A549 (cell line): ENCODE results near the gene C5orf34. TPM values are rescaled to one million over a fixed set of nuclear protein-coding genes. Genes with fewer than 3 reads are reported as not detected.

Experiments used
- ATAC-seq, 2 experiments: fragments of 200-7000 bp in 1 of 2; fragments of >200 bp in 1 of 2; cut with Nextera tagmentation in 1 of 2; cut with Tn5 transposase in 1 of 2; 3 replicates each; pipeline versions ENCODE4 v1.8.0 to v1.9.1; 2018 to 2020; ENCODE audit warnings: mild to moderate bottlenecking in 1 of 2, moderate library complexity in 1 of 2
- CTCF ChIA-PET: fragments of 300-600 bp; sonication (Branson Sonifier 250); formaldehyde crosslinking; extraction: SDS; loops from one replicate; lab custom pipeline; 2021; ENCODE audit warnings: antibody characterized with exemption, inconsistent platforms; lab: Yijun Ruan, JAX
- POLR2A ChIA-PET: fragments of 350-600 bp; formaldehyde crosslinking; extraction: SDS; loops from one replicate; lab custom pipeline; 2021; ENCODE audit warnings: antibody characterized with exemption, inconsistent platforms; lab: Yijun Ruan, JAX
- DNase-seq, 2 experiments: peaks; one replicate each; pipeline versions ENCODE4 v3.0.0 to v3.0.0-alpha.2; 2011 to 2016; ENCODE audit warnings: low read depth in 1 of 2, low spot score in 1 of 2
- FAIRE-seq: peaks from 2 replicates; lab custom pipeline; 2011; peaks lifted over from hg19 to GRCh38; lab: Jason Lieb, UNC
- H3K27ac ChIP-seq, 2 experiments: fragments of >200 bp; sonication (Bioruptor Twin); formaldehyde crosslinking; 3 replicates each; pipeline ENCODE4 v1.5.1; 2016 to 2017
- H3K4me1 ChIP-seq: fragments of >200 bp; sonication (Bioruptor Twin); formaldehyde crosslinking; 3 replicates; pipeline ENCODE4 v1.6.1; 2016
- H3K4me2 ChIP-seq: fragments of >200 bp; sonication (Bioruptor Twin); formaldehyde crosslinking; 3 replicates; pipeline ENCODE4 v1.6.1; 2016
- H3K4me3 ChIP-seq: fragments of >200 bp; sonication (Bioruptor Twin); formaldehyde crosslinking; 3 replicates; pipeline ENCODE4 v1.5.1; 2016
- H3K9me3 ChIP-seq: fragments of >200 bp; sonication (Bioruptor Twin); formaldehyde crosslinking; 3 replicates; pipeline ENCODE4 v1.6.1; 2016
- ATOH8 ChIP-seq: fragments of 250-450 bp; sonication (Bioruptor Pico); IDR thresholded peaks from 2 replicates; pipeline ENCODE4 v1.5.0; 2020; ENCODE audit warnings: low read depth, mild to moderate bottlenecking, moderate library complexity
- BHLHE40 ChIP-seq: IDR thresholded peaks from 2 replicates; pipeline ENCODE4 v1.6.1; 2012; ENCODE audit warnings: low read depth, low read length, inconsistent platforms
- CBX2 ChIP-seq: fragments of 200-600 bp; sonication (generic); IDR thresholded peaks from 2 replicates; pipeline ENCODE4 v1.6.1; 2016; ENCODE audit warnings: low read depth, mild to moderate bottlenecking, borderline replicate concordance
- CBX8 ChIP-seq: fragments of 200-600 bp; sonication (generic); IDR thresholded peaks from 2 replicates; pipeline ENCODE4 v1.6.1; 2016
- CHD2 ChIP-seq: fragments of 150-350 bp; IDR thresholded peaks from 2 replicates; pipeline ENCODE4 v1.6.1; 2014; ENCODE audit warnings: low read length; ENCODE audit not compliant: partially characterized antibody
- CTCF ChIP-seq: fragments of >200 bp; sonication (Bioruptor Twin); formaldehyde crosslinking; IDR thresholded peaks from 3 replicates; pipeline ENCODE4 v1.5.1; 2016
- EHF ChIP-seq: fragments of 250-450 bp; sonication (Bioruptor Pico); IDR thresholded peaks from 2 replicates; pipeline ENCODE4 v1.5.0; 2020; ENCODE audit warnings: mild to moderate bottlenecking
- EHMT2 ChIP-seq: fragments of 200-600 bp; sonication (generic); IDR thresholded peaks from 2 replicates; pipeline ENCODE4 v1.6.1; 2016; ENCODE audit warnings: antibody characterized with exemption, low read depth, mild to moderate bottlenecking, moderate library complexity
- ELK1 ChIP-seq: fragments of 150-350 bp; IDR thresholded peaks from 2 replicates; pipeline ENCODE4 v1.6.1; 2014; ENCODE audit warnings: low read depth, mild to moderate bottlenecking, low read length
- EP300 ChIP-seq, 2 experiments: fragments of >200 bp; sonication (Bioruptor Twin); formaldehyde crosslinking; IDR thresholded peaks; 2 replicates in 1 of 2; 3 replicates in 1 of 2; pipeline ENCODE4 v1.6.1; 2016 to 2017
- GATA3 ChIP-seq: IDR thresholded peaks from 2 replicates; pipeline ENCODE4 v1.6.1; 2012; ENCODE audit warnings: borderline replicate concordance
- HDAC2 ChIP-seq: fragments of 200-600 bp; sonication (generic); IDR thresholded peaks from 2 replicates; pipeline ENCODE4 v1.6.1; 2016
- HES2 ChIP-seq: fragments of >200 bp; sonication (Bioruptor Twin); formaldehyde crosslinking; IDR thresholded peaks from 2 replicates; pipeline ENCODE4 v1.6.1; 2016
- HMGXB4 ChIP-seq: fragments of 250-450 bp; sonication (Bioruptor Pico); IDR thresholded peaks from 2 replicates; pipeline ENCODE4 v1.5.0; 2021; ENCODE audit warnings: mild to moderate bottlenecking, moderate library complexity, borderline replicate concordance
- HOXA7 ChIP-seq: fragments of 250-450 bp; sonication (Bioruptor Pico); IDR thresholded peaks from 2 replicates; pipeline ENCODE4 v1.5.0; 2020; ENCODE audit warnings: mild to moderate bottlenecking, moderate library complexity
- JUNB ChIP-seq: fragments of >200 bp; sonication (Bioruptor Twin); formaldehyde crosslinking; IDR thresholded peaks from 2 replicates; pipeline ENCODE4 v1.6.1; 2016
- KDM1A ChIP-seq: fragments of 200-600 bp; sonication (generic); IDR thresholded peaks from 2 replicates; pipeline ENCODE4 v1.6.1; 2016; ENCODE audit warnings: low read depth, mild to moderate bottlenecking
- KDM5A ChIP-seq: fragments of 200-600 bp; sonication (generic); IDR thresholded peaks from 2 replicates; pipeline ENCODE4 v1.6.1; 2016; ENCODE audit warnings: antibody characterized with exemption, mild to moderate bottlenecking
- MAZ ChIP-seq: fragments of 150-350 bp; IDR thresholded peaks from 2 replicates; pipeline ENCODE4 v1.6.1; 2014; ENCODE audit warnings: antibody characterized with exemption, low read depth, low read length, borderline replicate concordance
- MYC ChIP-seq: IDR thresholded peaks from 2 replicates; pipeline ENCODE4 v1.6.1; 2012; ENCODE audit warnings: mild to moderate bottlenecking, inconsistent platforms, low read length, improper control_type of control experiment, borderline replicate concordance
- PBX3 ChIP-seq: IDR thresholded peaks from 2 replicates; pipeline ENCODE4 v1.6.1; 2012
- RARB ChIP-seq: fragments of 250-450 bp; sonication (Bioruptor Pico); IDR thresholded peaks from 2 replicates; pipeline ENCODE4 v1.8.0; 2021; ENCODE audit warnings: mild to moderate bottlenecking, moderate library complexity
- TP53 ChIP-seq: fragments of 250-450 bp; sonication (Bioruptor Pico); IDR thresholded peaks from 2 replicates; pipeline ENCODE4 v1.5.0; 2021; ENCODE audit warnings: mild to moderate bottlenecking, moderate library complexity
- USF2 ChIP-seq: fragments of 450-650 bp; IDR thresholded peaks from 2 replicates; pipeline ENCODE4 v1.6.1; 2014; ENCODE audit warnings: antibody characterized with exemption
- ZC3H11A ChIP-seq: fragments of 450-650 bp; IDR thresholded peaks from 2 replicates; pipeline ENCODE4 v1.6.1; 2014; ENCODE audit warnings: antibody characterized with exemption, mild to moderate bottlenecking
- ZNF302 ChIP-seq: fragments of 250-450 bp; sonication (Bioruptor Pico); IDR thresholded peaks from 2 replicates; pipeline ENCODE4 v1.9.0; 2021; ENCODE audit warnings: inconsistent platforms, mild to moderate bottlenecking, moderate library complexity
- ZSCAN20 ChIP-seq: fragments of 250-450 bp; sonication (Bioruptor Pico); IDR thresholded peaks from 2 replicates; pipeline ENCODE4 v1.8.0; 2022; ENCODE audit warnings: mild to moderate bottlenecking, moderate library complexity
- WGBS: methylation state at CpG from one replicate; pipeline ENCODE4 v1.1.6; 2017; ENCODE audit errors: missing lambda C conversion rate; 5-methylcytosine and 5-hydroxymethylcytosine counted together
- polyA plus RNA-seq, 4 experiments: library from polyadenylated mRNA; depleted of rRNA in 3 of 4; stranded (reverse); fragments of >200 nt; fragmentation: RNase III in 1 of 4; extraction: RNeasy Plus Mini Kit Qiagen cat#74134 plus additional on column Dnase treatment in 1 of 4; gene quantifications; 2 replicates in 3 of 4; 3 replicates in 1 of 4; pipeline ENCODE4 v1.2.3, GENCODE V29; 2011 to 2017

C5orf34 gene
- polyA plus RNA-seq, 2 of the 4 experiments (the other 2 are of a cell fraction) = 7.6 to 16.1 TPM

GRCh38 chr5:43515678-43516048 is 715 bp upstream of the C5orf34 start:
- no peaks in the 10 kb centered on the region for H3K9me3 ChIP-seq
- POLR2A ChIA-PET = interaction anchor here (0.9 to 2.2 kb wide), 3 partner anchors 32 to 40 kb away, joined by 3 to 41 read pairs (median 6); partner anchors contain the start of gene TMEM267
- TF ChIP-seq EHMT2 (0 out of 2 replicates have a peak, but pooled peaks have one; percentile 75), RARB (CRISPR knock-in tag) (no peak), TP53 (CRISPR knock-in tag) (no peak)
- H3K27ac ChIP-seq = peak overlapping the region; percentile 84 to 88
- no peak for ATAC-seq
- H3K4me1 ChIP-seq = peaks cover 10% of the 10 kb centered on the region; the same call in 2 of the 3 replicates
- no peak for DNase-seq
- CTCF ChIA-PET = no interaction called here
- H3K4me3 ChIP-seq = peak overlapping the region; percentile 72
- 33% methylated on average over 1 of the region's 1 CpG for WGBS
- H3K4me2 ChIP-seq = peak overlapping the region; percentile 92
- no peak for FAIRE-seq

- no peak for FAIRE-seq
- ChIA-PET POLR2A (interaction anchor here (0.6 to 2.2 kb wide), 9 partner anchors 10 to 393 kb away, joined by 3 to 41 read pairs (median 6); partner anchors contain the start of genes HMGCS1 and TMEM267), CTCF (interaction anchor here (1.6 kb wide), 1 partner anchor 30 kb away, joined by 5 read pairs; the partner anchor contains the start of gene TMEM267)
- peak overlapping the region; percentile 72 for H3K4me3 ChIP-seq
- TF ChIP-seq JUNB (no peak), CBX8 (no peak), ZSCAN20 (no peak), KDM1A (no peak), CTCF (no peak), ATOH8 (CRISPR knock-in tag) (no peak), KDM5A (no peak), GATA3 (no peak), HDAC2 (no peak), ZC3H11A (no peak), PBX3 (no peak), MYC (no peak), HES2 (no peak), CBX2 (no peak), MAZ (no peak), EHMT2 (no peak), HOXA7 (CRISPR knock-in tag) (no peak), TP53 (CRISPR knock-in tag) (no peak)
- ATAC-seq = peak; percentile 58 to 65; a peak in 5 of 6 replicates
- 1% methylated on average over 6 of the region's 6 CpGs for whole genome bisulfite sequencing
- H3K27ac ChIP-seq = peak overlapping the region; percentile 84 to 88
- H3K9me3 ChIP-seq = no peaks in the 10 kb centered on the region
- peak overlapping the region; percentile 92 for H3K4me2 ChIP-seq
- peak in 1 of 2 experiments; percentile 49 for DNase-seq
- peaks cover 10% of the 10 kb centered on the region; the same call in 2 of the 3 replicates for H3K4me1 ChIP-seq
Observed at GRCh38 chr5:43514471-43514815, 505 bp downstream of the C5orf34 start.

- peak overlapping the region; percentile 72 for H3K4me3 ChIP-seq
- CTCF ChIA-PET = interaction anchor here (1.6 kb wide), 1 partner anchor 30 kb away, joined by 5 read pairs; the partner anchor contains the start of gene TMEM267
- H3K4me1 ChIP-seq = peaks cover 10% of the 10 kb centered on the region; the same call in 2 of the 3 replicates
- no peak for FAIRE-seq
- WGBS = 23% methylated on average over 4 of the region's 4 CpGs
- POLR2A ChIA-PET = interaction anchor here (1.3 to 2.2 kb wide), 2 partner anchors 30 to 392 kb away, joined by 7 to 41 read pairs; partner anchors contain the start of gene TMEM267
- peak overlapping the region; percentile 84 to 88 for H3K27ac ChIP-seq
- H3K9me3 ChIP-seq = no peaks in the 10 kb centered on the region
- ATAC-seq = no peak
- no peak for DNase-seq
- H3K4me2 ChIP-seq = peak overlapping the region; percentile 92
- TF ChIP-seq HMGXB4 (CRISPR knock-in tag) = no peak
- TF ChIP-seq CBX8 = no peak
- no peak for TF ChIP-seq CHD2
- no peak for TF ChIP-seq EHF
- TF ChIP-seq BHLHE40 = no peak
- no peak for TF ChIP-seq ZNF302 (CRISPR knock-in tag)
- no peak for TF ChIP-seq TP53 (CRISPR knock-in tag)
- no peak for TF ChIP-seq EHMT2
- TF ChIP-seq USF2 = no peak
- TF ChIP-seq ELK1 = no peak
- no peak for TF ChIP-seq ZSCAN20
- no peak for TF ChIP-seq EP300 (IDR thresholded peaks at IDR 0.05)
Observed at GRCh38 chr5:43514025-43514424, 923 bp downstream of the C5orf34 start.
